Mucosa of descending colon (tissue), 3 donors: ENCODE measurements around the gene TNNT2. TPM values are rescaled to one million over a fixed set of nuclear protein-coding genes. Genes with fewer than 3 reads are reported as not detected.

Experiments
- ATAC-seq: fragments of 200-7000 bp; cut with Tn5 transposase; one replicate; pipeline ENCODE4 v1.9.1; 2020; ENCODE audit warnings: mild to moderate bottlenecking, moderate library complexity
- DNase-seq, 3 donors: peaks; one replicate each; pipeline ENCODE4 v3.0.0-alpha.2; 2020
- H3K36me3 ChIP-seq: fragments of 200-600 bp; one replicate; pipeline ENCODE4 v1.8.0; 2021; ENCODE audit warnings: low read depth, mild to moderate bottlenecking
- H3K4me1 ChIP-seq: fragments of 200-600 bp; one replicate; pipeline ENCODE4 v1.8.0; 2021; ENCODE audit warnings: low read depth, mild to moderate bottlenecking
- H3K4me3 ChIP-seq: fragments of 200-600 bp; one replicate; pipeline ENCODE4 v1.8.0; 2021; ENCODE audit warnings: mild to moderate bottlenecking
- H3K9me3 ChIP-seq: fragments of 200-600 bp; one replicate; pipeline ENCODE4 v1.8.0; 2021; ENCODE audit warnings: mild to moderate bottlenecking
- CTCF ChIP-seq: fragments of 200-600 bp; IDR thresholded peaks from one replicate; pipeline ENCODE4 v1.8.0; 2022; ENCODE audit warnings: antibody characterized with exemption, mild to moderate bottlenecking
- intact Hi-C, 2 donors: fragments of 100-400 bp; cut with DNase I in 1 of 2; cut with micrococcal nuclease in 1 of 2; formaldehyde crosslinking; loops; one replicate each; pipeline versions ENCODE4 v1.11.0 to v1.11.1; 2022; cut with DNase I, micrococcal nuclease
- total RNA-seq, 3 donors: library from RNA; stranded (reverse); fragmentation: NEBNext Ultra II Directional in 2 of 3; extraction: Animal tissue kit (Norgen Biotek cat#: 25700) in 2 of 3; gene quantifications; one replicate each; pipeline versions ENCODE4 v1.2.1 to v1.2.4, GENCODE V29; 2021 to 2023
- donor health status: DM: no; HTN: no; CAD: no; lungs with moderate emphysema.
- donor health status: DM: no; HTN: no; CAD: no.
- donor health status: DM: no; HTN: yes; CAD: no.

The TNNT2 gene
- total RNA-seq, 3 donors from 2014 or later = 0.28 to 4.0 (median 2.0) TPM

GRCh38 chr1:201359873-201360210 lies 17.6 kb downstream of the TNNT2 start:
- DNase-seq = no peak
- intact Hi-C loops = loop anchor here (2.0 to 5.0 kb wide), 2 partner anchors 105 to 108 kb away; no protein-coding TSS in a partner anchor

GRCh38 chr1:201359031-201359872 lies 18.2 kb downstream of the TNNT2 start:
- DNase-seq = no peak
- Histone ChIP-seq H3K9me3 (no peaks in the 10 kb centered on the region), H3K36me3 (no peaks in the 10 kb centered on the region), H3K4me3 (no peak overlapping the region), H3K4me1 (no peaks in the 10 kb centered on the region)
- TF ChIP-seq CTCF = no peak
- intact Hi-C loops = no loop called here
- no peak for ATAC-seq

More at GRCh38 chr1:201359873-201360210, 17.6 kb downstream of the TNNT2 start:
- no peak for ATAC-seq
- Histone ChIP-seq H3K4me3 (no peak overlapping the region), H3K36me3 (no peaks in the 10 kb centered on the region), H3K4me1 (no peaks in the 10 kb centered on the region), H3K9me3 (no peaks in the 10 kb centered on the region)
- no peak for TF ChIP-seq CTCF

- H3K4me1 ChIP-seq = no peaks in the 10 kb centered on the region
- DNase-seq (no peak), ATAC-seq (no peak)
- H3K36me3 ChIP-seq = no peaks in the 10 kb centered on the region
- H3K9me3 ChIP-seq = no peaks in the 10 kb centered on the region
- TF ChIP-seq CTCF = no peak
- no peak overlapping the region for H3K4me3 ChIP-seq
- intact Hi-C loops = no loop called here
These were observed 18.9 kb downstream of the TNNT2 start for GRCh38 chr1:201358596-201358995.

- DNase-seq = no peak
These were observed 19.7 kb downstream of the TNNT2 start for GRCh38 chr1:201357636-201358348.

GRCh38 chr1:201357211-201357610 lies 20.3 kb downstream of the TNNT2 start:
- Histone ChIP-seq H3K4me1 (no peaks in the 10 kb centered on the region), H3K4me3 (no peak overlapping the region), H3K36me3 (no peaks in the 10 kb centered on the region), H3K9me3 (no peaks in the 10 kb centered on the region)
- no peak for TF ChIP-seq CTCF
- no peak for ATAC-seq
- no peak for DNase-seq
- intact Hi-C loops = no loop called here

More at GRCh38 chr1:201357636-201358348, 19.7 kb downstream of the TNNT2 start:
- H3K4me3 ChIP-seq = no peak overlapping the region
- H3K4me1 ChIP-seq = no peaks in the 10 kb centered on the region
- no peaks in the 10 kb centered on the region for H3K9me3 ChIP-seq
- no peak for ATAC-seq
- intact Hi-C loops = no loop called here
- TF ChIP-seq CTCF = no peak
- H3K36me3 ChIP-seq = no peaks in the 10 kb centered on the region
